ENCODE data around the gene SLC4A4. TPM values are rescaled to one million over a fixed set of nuclear protein-coding genes. Genes with fewer than 3 reads are reported as not detected.

The SLC4A4 gene
- total and polyA plus RNA-seq, 12 donors: 0.24 to 1.5 (median 0.59) TPM

DNA sequence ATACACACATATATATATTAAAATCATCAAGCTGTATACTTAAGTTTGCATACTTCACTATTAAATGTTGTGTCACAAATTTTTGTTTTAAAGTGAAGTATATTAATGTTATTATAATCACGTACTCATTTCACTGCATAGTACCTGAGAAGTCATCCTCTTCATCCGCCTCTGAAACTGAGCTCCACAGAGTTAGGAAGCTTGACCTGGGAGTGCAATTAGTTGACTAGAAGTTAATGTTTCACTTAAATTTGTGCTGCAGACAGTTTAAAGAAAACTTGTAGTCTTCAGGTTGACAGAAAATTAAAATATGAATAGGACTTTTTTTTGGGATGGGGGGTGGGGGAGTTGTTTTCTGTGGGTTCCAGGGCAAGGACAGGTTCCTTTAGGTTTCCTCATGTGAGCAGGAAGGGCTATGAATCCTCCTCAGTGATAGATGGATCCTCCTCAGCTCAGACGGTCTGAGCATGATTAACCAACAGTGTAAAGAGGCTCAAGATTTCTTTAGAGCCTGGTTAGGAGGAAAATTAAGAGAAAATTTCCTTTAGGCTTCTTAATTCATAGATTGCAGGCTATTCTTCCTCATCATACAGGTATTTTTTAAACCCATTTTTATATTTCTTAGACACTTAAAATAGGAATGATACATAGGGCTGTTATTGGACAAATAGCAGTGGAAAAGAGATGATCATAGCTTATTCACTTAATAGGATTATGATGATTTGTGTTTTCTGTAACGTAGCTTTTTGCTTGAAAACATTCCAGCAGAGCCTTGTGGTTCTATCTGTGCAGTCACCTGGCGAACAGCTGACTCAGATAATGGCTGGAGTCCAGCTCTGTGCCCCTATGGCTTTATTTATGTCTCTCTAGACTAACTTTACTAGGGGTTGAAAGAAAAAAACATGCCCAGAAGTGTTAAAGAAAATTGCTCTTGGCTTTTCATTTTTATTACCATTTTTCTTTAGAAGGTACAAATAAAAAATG lies 102.7 kb downstream of the SLC4A4 start:
- H3K36me3 ChIP-seq (replicated peaks in 1 of 2): no peaks in the 10 kb centered on the region
- DNase-seq: no peak
- no peak overlapping the region for H3K4me3 ChIP-seq
- intact Hi-C loops (cut with DNase I): no loop called here
- H3K27me3 ChIP-seq: no peaks in the 10 kb centered on the region
- no peaks in the 10 kb centered on the region for H3K4me1 ChIP-seq (replicated peaks in 1 of 2)
- WGBS, 4 donors: 52 to 56% (median 53%) methylated on average over 5 of the region's 5 CpGs
- no peak for TF ChIP-seq CTCF (IDR thresholded peaks at IDR 0.05)
- TF ChIP-seq POLR2A (IDR thresholded peaks at IDR 0.05): no peak
- no peak overlapping the region for H3K27ac ChIP-seq
- no peaks in the 10 kb centered on the region for H3K9me3 ChIP-seq (replicated peaks in 1 of 3)

- H3K9me3 ChIP-seq (replicated peaks in 1 of 3): no peaks in the 10 kb centered on the region
- no peak overlapping the region for H3K27ac ChIP-seq
- no peak overlapping the region for H3K4me3 ChIP-seq
- DNase-seq: no peak
- no peaks in the 10 kb centered on the region for H3K36me3 ChIP-seq (replicated peaks in 1 of 2)
- H3K4me1 ChIP-seq (replicated peaks in 1 of 2): no peaks in the 10 kb centered on the region
- 71 to 83% (median 72%) methylated on average over 3 of the region's 3 CpGs for WGBS, 4 donors
- TF ChIP-seq CTCF (IDR thresholded peaks at IDR 0.05) (no peak), POLR2A (IDR thresholded peaks at IDR 0.05) (no peak)
- intact Hi-C loops (cut with DNase I): no loop called here
- H3K27me3 ChIP-seq: no peaks in the 10 kb centered on the region
Measured at GRCh38 chr4:71442336-71442735, 103.5 kb downstream of the SLC4A4 start.

- H3K36me3 ChIP-seq (replicated peaks in 1 of 2): no peaks in the 10 kb centered on the region
- no peak overlapping the region for H3K27ac ChIP-seq
- H3K4me3 ChIP-seq: no peak overlapping the region
- intact Hi-C loops (cut with DNase I): no loop called here
- 51 to 61% (median 54%) methylated on average over 2 of the region's 2 CpGs for WGBS, 4 donors
- H3K9me3 ChIP-seq (replicated peaks in 1 of 3): no peaks in the 10 kb centered on the region
- no peaks in the 10 kb centered on the region for H3K4me1 ChIP-seq (replicated peaks in 1 of 2)
- TF ChIP-seq CTCF (IDR thresholded peaks at IDR 0.05) (no peak), POLR2A (IDR thresholded peaks at IDR 0.05) (no peak)
- no peaks in the 10 kb centered on the region for H3K27me3 ChIP-seq
- no peak for DNase-seq
Measured at GRCh38 chr4:71444395-71444794, 105.6 kb downstream of the SLC4A4 start.

GRCh38 chr4:71445811-71446210 lies 107.0 kb downstream of the SLC4A4 start:
- TF ChIP-seq CTCF (IDR thresholded peaks at IDR 0.05): no peak
- no peak for TF ChIP-seq POLR2A (IDR thresholded peaks at IDR 0.05)
- no peak overlapping the region for H3K27ac ChIP-seq
- 68 to 76% (median 73%) methylated on average over 2 of the region's 2 CpGs for WGBS, 4 donors
- DNase-seq: no peak
- no peaks in the 10 kb centered on the region for H3K4me1 ChIP-seq (replicated peaks in 1 of 2)
- no peak overlapping the region for H3K4me3 ChIP-seq
- no peaks in the 10 kb centered on the region for H3K27me3 ChIP-seq
- intact Hi-C loops (cut with DNase I): no loop called here
- no peaks in the 10 kb centered on the region for H3K9me3 ChIP-seq (replicated peaks in 1 of 3)
- no peaks in the 10 kb centered on the region for H3K36me3 ChIP-seq (replicated peaks in 1 of 2)
